ENCODE data around the gene DGUOK.

GRCh38 chr2:73917696-73918207 is 8.9 kb upstream of the DGUOK start:
- TF ChIP-seq CTCF (IDR thresholded peaks at IDR 0.05 in 4 of 5, conservative IDR thresholded peaks at IDR 0.05 in 1 of 5) (no peak), POLR2A (IDR thresholded peaks at IDR 0.05) (no peak)
